OCI-LY3 (cell line): ENCODE results near the gene ALPG.
"Not testable (repeated sequence)": the region's sequence is repeated elsewhere in the genome, so short reads cannot be mapped to it uniquely, and the experiment has no call there.

ENCODE experiments used
- H2AFZ ChIP-seq: fragments of 200-600, 300-600 bp; shearing (Covaris generic); 2 replicates; pipeline ENCODE4 v1.6.0; 2014; ENCODE audit warnings: antibody characterized with exemption, low read depth, low read length
- H3K27ac ChIP-seq: fragments of 200-600, 300-600 bp; sonication (generic); 2 replicates; pipeline ENCODE4 v1.5.1; 2014; ENCODE audit warnings: mild to moderate bottlenecking, low read length, moderate library complexity, mixed read lengths
- H3K27me3 ChIP-seq: fragments of 200-600, 300-600 bp; sonication (generic); 2 replicates; pipeline ENCODE4 v1.6.1; 2014; ENCODE audit warnings: low read depth, low read length, mixed read lengths
- H3K36me3 ChIP-seq: fragments of 200-600, 300-600 bp; sonication (generic); replicated peaks from 2 replicates; pipeline ENCODE3; 2014; ENCODE audit warnings: low read depth, low read length, mixed read lengths
- H3K4me1 ChIP-seq: fragments of 300-600, 200-600 bp; sonication (generic); 2 replicates; pipeline ENCODE4 v1.6.1; 2014; ENCODE audit warnings: low read length, mixed read lengths
- H3K4me2 ChIP-seq: fragments of 200-600, 300-600 bp; sonication (generic); 2 replicates; pipeline ENCODE4 v1.6.1; 2014; ENCODE audit warnings: low read length, mixed read lengths
- H3K4me3 ChIP-seq: fragments of 300-600, 200-600 bp; sonication (generic); 2 replicates; pipeline ENCODE4 v1.5.1; 2014; ENCODE audit warnings: antibody characterized with exemption, mild to moderate bottlenecking, low read length, moderate library complexity
- H3K79me2 ChIP-seq: fragments of 300-600, 200-600 bp; shearing (Covaris generic); 2 replicates; pipeline ENCODE4 v1.6.1; 2014; ENCODE audit warnings: mild to moderate bottlenecking, low read length, mixed read lengths
- H3K9ac ChIP-seq: fragments of 300-600, 200-600 bp; shearing (Covaris generic); 2 replicates; pipeline ENCODE4 v1.6.0; 2014; ENCODE audit warnings: mild to moderate bottlenecking, low read length, moderate library complexity
- H3K9me3 ChIP-seq: fragments of 200-600, 300-600 bp; shearing (Covaris generic); 2 replicates; pipeline ENCODE4 v1.6.1; 2014; ENCODE audit warnings: low read length, mixed read lengths; ENCODE audit not compliant: insufficient read depth
- H4K20me1 ChIP-seq: fragments of 200-600, 300-600 bp; sonication (generic); 2 replicates; pipeline ENCODE4 v1.6.1; 2016; ENCODE audit warnings: low read length, mixed read lengths; ENCODE audit not compliant: insufficient read depth
- EZH2phosphoT487 ChIP-seq: fragments of 200-600 bp; shearing (Covaris generic); IDR thresholded peaks from 2 replicates; pipeline ENCODE4 v1.6.1; 2018; ENCODE audit warnings: antibody characterized with exemption, mixed run types, low read depth
- TF ChIP-seq, protein P1 (sequence below): fragments of 200-600, 300-600 bp; sonication (generic); IDR thresholded peaks from 2 replicates; pipeline ENCODE4 v1.5.1; 2014; ENCODE audit warnings: antibody characterized with exemption, low read length, low read depth

ALPG gene

GRCh38 chr2:232447638-232448303 lies 41.1 kb downstream of the ALPG start:
- no peaks in the 10 kb centered on the region for H3K79me2 ChIP-seq
- H3K36me3 ChIP-seq, result no peaks in the 10 kb centered on the region
- TF ChIP-seq, protein P1, sequence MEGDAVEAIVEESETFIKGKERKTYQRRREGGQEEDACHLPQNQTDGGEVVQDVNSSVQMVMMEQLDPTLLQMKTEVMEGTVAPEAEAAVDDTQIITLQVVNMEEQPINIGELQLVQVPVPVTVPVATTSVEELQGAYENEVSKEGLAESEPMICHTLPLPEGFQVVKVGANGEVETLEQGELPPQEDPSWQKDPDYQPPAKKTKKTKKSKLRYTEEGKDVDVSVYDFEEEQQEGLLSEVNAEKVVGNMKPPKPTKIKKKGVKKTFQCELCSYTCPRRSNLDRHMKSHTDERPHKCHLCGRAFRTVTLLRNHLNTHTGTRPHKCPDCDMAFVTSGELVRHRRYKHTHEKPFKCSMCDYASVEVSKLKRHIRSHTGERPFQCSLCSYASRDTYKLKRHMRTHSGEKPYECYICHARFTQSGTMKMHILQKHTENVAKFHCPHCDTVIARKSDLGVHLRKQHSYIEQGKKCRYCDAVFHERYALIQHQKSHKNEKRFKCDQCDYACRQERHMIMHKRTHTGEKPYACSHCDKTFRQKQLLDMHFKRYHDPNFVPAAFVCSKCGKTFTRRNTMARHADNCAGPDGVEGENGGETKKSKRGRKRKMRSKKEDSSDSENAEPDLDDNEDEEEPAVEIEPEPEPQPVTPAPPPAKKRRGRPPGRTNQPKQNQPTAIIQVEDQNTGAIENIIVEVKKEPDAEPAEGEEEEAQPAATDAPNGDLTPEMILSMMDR, result no peak
- TF ChIP-seq EZH2phosphoT487, result no peak
- no peak overlapping the region for H3K4me3 ChIP-seq
- H2AFZ ChIP-seq, result peak overlapping the region; percentile 74
- H4K20me1 ChIP-seq, result no peaks in the 10 kb centered on the region
- no peak overlapping the region for H3K27ac ChIP-seq
- no peaks in the 10 kb centered on the region for H3K9me3 ChIP-seq
- no peak overlapping the region for H3K9ac ChIP-seq
- peak overlapping the region; percentile 26 for H3K4me2 ChIP-seq
- H3K27me3 ChIP-seq, result no peaks in the 10 kb centered on the region
- peaks cover 12% of the 10 kb centered on the region for H3K4me1 ChIP-seq

- TF ChIP-seq, protein P1, result no peak
- no peak for TF ChIP-seq EZH2phosphoT487
- no peak overlapping the region for H3K27ac ChIP-seq
- no peaks in the 10 kb centered on the region for H3K9me3 ChIP-seq
Measured at GRCh38 chr2:232448304-232448690, 41.7 kb downstream of the ALPG start.

GRCh38 chr2:232449964-232450363 lies 43.3 kb downstream of the ALPG start:
- H3K4me2 ChIP-seq, result no peak overlapping the region
- peaks cover 9% of the 10 kb centered on the region for H3K4me1 ChIP-seq
- no peaks in the 10 kb centered on the region for H3K9me3 ChIP-seq
- no peak overlapping the region for H3K4me3 ChIP-seq
- no peak overlapping the region for H3K27ac ChIP-seq
- no peaks in the 10 kb centered on the region for H4K20me1 ChIP-seq
- H3K9ac ChIP-seq, result no peak overlapping the region
- no peak overlapping the region for H2AFZ ChIP-seq
- no peaks in the 10 kb centered on the region for H3K27me3 ChIP-seq
- H3K36me3 ChIP-seq, result no peaks in the 10 kb centered on the region
- no peaks in the 10 kb centered on the region for H3K79me2 ChIP-seq
- TF ChIP-seq EZH2phosphoT487, result no peak
- TF ChIP-seq, protein P1, result no peak

More at GRCh38 chr2:232448304-232448690, 41.7 kb downstream of the ALPG start:
- no peak overlapping the region for H3K4me2 ChIP-seq
- no peaks in the 10 kb centered on the region for H3K27me3 ChIP-seq
- H3K36me3 ChIP-seq, result no peaks in the 10 kb centered on the region
- no peaks in the 10 kb centered on the region for H3K79me2 ChIP-seq
- peaks cover 12% of the 10 kb centered on the region for H3K4me1 ChIP-seq
- no peak overlapping the region for H3K9ac ChIP-seq
- H4K20me1 ChIP-seq, result no peaks in the 10 kb centered on the region
- H2AFZ ChIP-seq, result no peak overlapping the region
- no peak overlapping the region for H3K4me3 ChIP-seq

- not testable (repeated sequence) for H4K20me1 ChIP-seq, H3K9ac ChIP-seq, H2AFZ ChIP-seq, H3K79me2 ChIP-seq, H3K4me1 ChIP-seq, H3K36me3 ChIP-seq, H3K9me3 ChIP-seq, H3K4me2 ChIP-seq, H3K4me3 ChIP-seq, H3K27me3 ChIP-seq, H3K27ac ChIP-seq
Measured at GRCh38 chr2:232451645-232452044, 45.0 kb downstream of the ALPG start.
